ENCODE results near the gene SH3GL1.

- no peak for TF ChIP-seq CTCF (IDR thresholded peaks at IDR 0.05; ENCODE audit: low read length)
- no peak for TF ChIP-seq EZH2 (IDR thresholded peaks at IDR 0.05; ENCODE audit: borderline replicate concordance, low read length)
Measured at GRCh38 chr19:4371247-4372164, 28.8 kb downstream of the SH3GL1 start.
